Airway epithelial cell (primary cell): ENCODE results near the gene CCNA2. TPM values are rescaled to one million over a fixed set of nuclear protein-coding genes. Genes with fewer than 3 reads are reported as not detected.

Experiments
- total RNA-seq: library from RNA; depleted of rRNA; stranded (reverse); fragments of >200 nt; gene quantifications from 2 replicates; pipeline ENCODE4 v1.2.3, GENCODE V29; 2015

The CCNA2 gene
- total RNA-seq = 68.5 and 69.9 TPM in 2 replicates

GRCh38 chr4:121823505-121824170 is at the start of gene CCNA2:
CCNA2 (minus strand) TSS chr4:121823883; CDS start chr4:121823628, 255 bp downstream.

DNA sequence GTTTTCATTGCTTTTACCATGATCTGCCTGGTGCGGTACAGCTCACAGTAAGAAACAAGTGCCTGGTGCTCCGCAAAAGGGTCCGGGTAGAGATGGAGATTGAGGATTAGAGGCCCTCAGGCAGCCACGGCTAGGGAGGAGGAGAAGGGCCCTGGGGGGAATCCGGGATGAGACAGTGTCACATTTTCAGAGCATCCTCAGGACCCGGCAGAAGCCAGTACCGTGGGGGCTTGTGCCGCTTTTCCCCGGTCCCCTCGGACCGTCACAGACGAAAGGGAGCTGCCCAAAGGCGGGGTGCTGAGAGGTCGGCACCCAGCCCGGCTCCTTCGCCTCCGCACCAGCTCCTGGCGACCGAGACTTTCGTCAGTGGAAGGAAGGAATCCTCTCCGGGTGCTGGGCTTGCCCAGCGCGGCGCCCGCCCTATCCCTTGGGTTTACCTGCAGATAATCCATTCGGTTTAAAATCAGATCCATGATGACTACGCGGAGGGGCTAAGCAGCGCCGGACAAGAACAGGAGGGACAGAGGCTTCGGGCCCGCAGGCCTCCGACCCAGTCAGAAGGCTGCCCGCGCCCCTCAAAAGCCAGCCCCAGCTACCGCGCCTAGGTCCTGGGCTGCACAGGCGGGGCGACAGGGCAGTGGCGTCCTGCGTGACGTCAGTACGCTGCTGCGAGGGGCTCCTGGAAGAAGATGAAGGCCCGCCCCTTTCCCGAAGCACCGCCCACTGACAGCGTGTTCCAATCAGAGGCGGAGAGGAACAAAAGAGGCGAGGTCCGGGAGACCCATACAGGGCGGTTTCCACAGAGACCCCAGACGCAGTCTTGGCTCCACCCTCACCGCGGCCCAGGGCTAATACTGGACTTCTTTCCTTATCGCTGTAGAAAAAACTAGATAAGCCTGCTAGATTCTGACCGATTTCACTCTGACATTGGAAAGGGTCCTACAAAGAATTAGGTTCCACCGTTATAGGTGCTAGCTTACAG is 46.4 kb upstream of the CCNA2 start, which contains the start of gene BBS7:
Gene BBS7 (minus strand): TSS at position 634 of the 982 bp plus-strand sequence. CDS start 161 bp downstream, at position 473.

DNA sequence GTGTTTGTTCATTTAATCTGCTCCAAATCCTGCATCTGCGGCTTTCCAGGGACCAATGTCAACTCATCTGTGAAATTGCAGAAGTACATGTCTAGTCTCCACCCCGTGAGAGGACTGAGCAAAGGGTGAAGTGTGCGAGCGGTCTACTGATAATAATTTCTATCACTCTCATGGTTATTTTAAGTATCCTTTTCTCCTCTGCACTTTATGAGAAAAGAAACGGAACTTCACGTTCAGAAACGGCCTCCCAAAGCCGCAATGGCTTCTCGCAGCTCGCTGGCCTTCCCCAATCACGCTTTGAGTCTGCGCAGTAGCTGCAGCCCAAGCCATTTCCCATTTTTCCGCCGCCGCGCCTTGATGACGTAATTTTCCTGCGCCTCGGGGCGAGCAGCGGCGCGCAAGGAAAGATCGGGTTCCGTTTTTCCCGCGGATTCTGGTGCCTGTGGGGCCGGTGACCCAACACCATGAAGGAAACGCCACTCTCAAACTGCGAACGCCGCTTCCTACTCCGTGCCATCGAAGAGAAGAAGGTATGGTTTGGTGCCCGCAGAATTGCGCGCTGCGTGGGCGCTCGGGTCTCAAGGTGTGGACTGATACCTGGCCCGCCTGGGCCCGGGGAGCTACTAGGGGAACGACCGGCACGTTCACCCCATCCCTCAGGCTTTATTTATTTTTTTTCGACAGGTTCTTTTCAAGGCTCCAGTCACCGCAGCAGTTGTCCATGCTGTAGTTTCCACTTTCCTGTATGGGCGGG is 22.5 kb downstream of the CCNA2 start, which contains the start of gene EXOSC9:
Gene EXOSC9 (plus strand): TSS at position 363 of the 754 bp plus-strand sequence. CDS start 102 bp downstream, at position 465.

Other genes starting within 250 kb of the CCNA2 start
- gene ANXA5, start 126.9 kb downstream of the CCNA2 start, total RNA-seq = 225 and 244 TPM in 2 replicates
- 0.35 TPM in 1 of 2 replicates, not detected in the other for gene SMIM43, start 58.7 kb downstream of the CCNA2 start, total RNA-seq
- 33.2 and 51.2 TPM in 2 replicates for gene EXOSC9, start 22.6 kb downstream of the CCNA2 start, total RNA-seq
- gene BBS7, start 46.6 kb upstream of the CCNA2 start, total RNA-seq = 14.9 and 18.9 TPM in 2 replicates
- 0.07 TPM in 1 of 2 replicates, not detected in the other for gene TRPC3, start 128.2 kb upstream of the CCNA2 start, total RNA-seq